ENCODE data around the gene SERTM1.

The SERTM1 gene

DNA sequence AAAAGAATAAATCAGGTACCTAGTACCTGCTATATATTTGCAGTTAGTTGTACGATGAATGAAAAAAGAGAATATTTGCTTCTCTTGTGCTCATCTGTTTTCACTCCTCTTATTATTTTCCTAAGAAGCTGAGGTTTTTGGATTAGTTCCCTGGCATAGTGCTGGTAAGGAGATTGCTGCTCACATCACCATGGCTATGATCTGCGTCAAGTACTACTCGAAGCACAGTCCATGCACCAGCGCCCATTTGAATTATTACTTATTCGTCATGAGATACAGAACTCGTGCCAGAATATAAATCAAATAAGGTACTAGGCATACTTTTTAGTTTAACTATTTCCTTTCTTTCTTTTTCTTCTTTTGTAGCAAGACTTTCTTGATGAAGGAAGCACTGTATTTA lies 7.1 kb downstream of the SERTM1 start:
- no peak overlapping the region for H3K9ac ChIP-seq (ENCODE audit: low read length)
- H3K27me3 ChIP-seq (ENCODE audit: control insufficient read depth, insufficient read depth, low read length), result peaks cover 3% of the 10 kb centered on the region
- H3K9me3 ChIP-seq (ENCODE audit: control insufficient read depth, low read length), result no peaks in the 10 kb centered on the region
- H3K4me3 ChIP-seq (ENCODE audit: low read length), result no peak overlapping the region
- no peaks in the 10 kb centered on the region for H3K36me3 ChIP-seq (ENCODE audit: control insufficient read depth, insufficient read depth, low read length)
- H3K4me1 ChIP-seq (ENCODE audit: control insufficient read depth, insufficient read depth, low read length), result no peaks in the 10 kb centered on the region

DNA sequence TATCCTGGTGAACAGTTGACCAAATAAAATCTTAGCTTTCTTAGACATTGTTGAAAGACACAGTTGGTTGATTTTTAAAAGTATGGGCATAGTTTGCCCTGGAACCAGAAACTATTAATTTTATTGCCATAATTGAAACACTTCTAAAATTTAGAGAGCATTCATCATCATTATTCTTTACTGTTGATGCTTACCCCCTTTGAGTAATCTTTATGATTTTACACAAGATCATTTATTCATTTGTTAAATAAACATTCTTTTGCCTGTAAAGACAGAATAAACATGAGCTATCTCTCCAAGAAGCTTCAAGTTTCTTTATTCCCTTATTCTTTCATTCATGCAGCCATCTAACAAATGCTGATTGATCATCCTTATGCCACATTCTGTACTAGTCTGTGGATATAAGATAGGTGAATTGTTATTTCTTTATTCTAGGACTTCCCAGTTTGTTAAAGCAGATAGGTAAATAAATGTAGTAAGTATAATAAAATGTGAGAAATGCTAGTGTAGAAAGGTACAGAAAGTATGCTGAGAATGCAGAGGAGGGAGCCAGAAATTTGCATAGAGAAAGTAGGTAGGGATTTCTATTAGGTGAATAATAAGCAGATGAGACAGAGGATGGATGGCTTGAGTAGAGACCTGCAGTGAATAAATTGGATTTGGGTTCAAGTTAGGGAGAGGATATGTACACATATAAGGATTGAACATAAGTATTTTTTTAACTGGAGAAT lies 8.2 kb downstream of the SERTM1 start:
- Histone ChIP-seq H3K27me3 (ENCODE audit: control insufficient read depth, insufficient read depth, low read length) (no peaks in the 10 kb centered on the region), H3K4me3 (ENCODE audit: low read length) (no peak overlapping the region), H3K4me1 (ENCODE audit: control insufficient read depth, insufficient read depth, low read length) (no peaks in the 10 kb centered on the region), H3K36me3 (ENCODE audit: control insufficient read depth, insufficient read depth, low read length) (no peaks in the 10 kb centered on the region), H3K9me3 (ENCODE audit: control insufficient read depth, low read length) (no peaks in the 10 kb centered on the region), H3K9ac (ENCODE audit: low read length) (no peak overlapping the region)

DNA sequence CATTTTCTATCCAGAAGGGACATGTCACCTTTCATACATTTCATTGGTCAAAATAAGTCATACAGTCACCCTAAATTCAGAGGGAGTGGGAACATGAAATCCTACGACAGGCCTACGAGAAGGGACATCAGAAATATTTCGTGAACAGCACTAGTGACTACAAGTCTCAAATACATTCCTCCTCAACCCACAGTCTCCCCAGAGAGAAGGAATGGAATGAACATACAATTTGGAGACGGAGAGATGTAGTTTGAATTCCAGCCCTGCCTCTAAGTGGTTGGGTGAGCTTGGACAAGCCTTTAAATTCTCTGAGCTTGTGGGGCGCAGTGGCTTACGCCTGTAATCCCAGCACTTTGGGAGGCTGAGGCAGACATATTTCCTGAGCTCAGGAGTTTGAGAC lies 9.9 kb downstream of the SERTM1 start:
- H3K36me3 ChIP-seq (ENCODE audit: control insufficient read depth, insufficient read depth, low read length), result no peaks in the 10 kb centered on the region
- H3K9me3 ChIP-seq (ENCODE audit: control insufficient read depth, low read length), result no peaks in the 10 kb centered on the region
- H3K27me3 ChIP-seq (ENCODE audit: control insufficient read depth, insufficient read depth, low read length), result no peaks in the 10 kb centered on the region
- H3K9ac ChIP-seq (ENCODE audit: low read length), result no peak overlapping the region
- no peaks in the 10 kb centered on the region for H3K4me1 ChIP-seq (ENCODE audit: control insufficient read depth, insufficient read depth, low read length)
- H3K4me3 ChIP-seq (ENCODE audit: low read length), result no peak overlapping the region

DNA sequence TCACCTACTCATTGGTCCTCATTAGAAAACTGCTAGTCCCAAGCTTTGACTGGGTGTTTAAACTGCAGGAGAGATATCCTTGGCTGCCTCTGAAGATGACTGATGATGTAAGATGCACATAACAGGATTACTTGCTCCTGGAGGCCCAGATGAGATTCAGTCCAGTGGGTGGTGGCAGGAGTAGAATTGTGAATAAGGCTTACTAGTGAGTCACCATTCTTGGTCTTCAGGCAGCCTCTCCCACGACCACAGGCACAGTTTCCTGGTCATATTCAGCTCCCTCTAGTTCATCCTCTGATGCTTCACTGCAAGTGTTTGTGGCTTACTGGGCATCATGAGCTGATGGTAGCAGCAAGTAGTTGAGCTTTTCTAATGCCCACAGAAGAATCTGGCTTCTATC lies 12.1 kb downstream of the SERTM1 start:
- Histone ChIP-seq H3K9me3 (ENCODE audit: control insufficient read depth, low read length) (no peaks in the 10 kb centered on the region), H3K36me3 (ENCODE audit: control insufficient read depth, insufficient read depth, low read length) (no peaks in the 10 kb centered on the region), H3K4me1 (ENCODE audit: control insufficient read depth, insufficient read depth, low read length) (no peaks in the 10 kb centered on the region), H3K4me3 (ENCODE audit: low read length) (no peak overlapping the region), H3K27me3 (ENCODE audit: control insufficient read depth, insufficient read depth, low read length) (no peaks in the 10 kb centered on the region), H3K9ac (ENCODE audit: low read length) (no peak overlapping the region)

DNA sequence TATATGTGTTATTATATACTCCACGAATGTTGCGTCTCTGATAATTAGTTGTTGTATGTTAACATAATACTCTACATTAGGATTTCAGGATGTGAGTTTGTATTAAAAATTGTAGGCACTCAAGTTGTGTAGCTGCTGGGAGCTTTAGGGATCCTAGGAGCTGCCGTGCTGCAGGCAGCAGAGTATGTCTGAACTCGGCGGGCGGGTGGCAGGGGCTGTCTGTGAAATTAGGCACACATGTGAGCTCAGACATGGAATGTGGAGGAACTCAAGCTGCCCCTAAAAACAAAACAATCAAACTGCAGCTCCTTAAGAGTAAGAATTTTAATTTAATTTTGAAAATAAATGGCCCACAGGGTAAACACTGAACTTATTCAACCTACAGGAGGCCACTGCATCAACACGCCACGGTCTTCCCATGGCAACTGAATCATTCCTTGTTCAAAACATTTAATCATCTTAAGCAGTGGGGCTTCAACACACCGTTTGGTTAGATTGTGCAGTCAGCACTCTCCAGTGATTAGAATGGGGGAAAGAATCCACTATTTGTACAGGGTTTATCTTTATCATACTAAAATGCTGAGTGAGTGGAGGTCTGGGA lies 22.7 kb downstream of the SERTM1 start:
- no peaks in the 10 kb centered on the region for H3K36me3 ChIP-seq (ENCODE audit: control insufficient read depth, insufficient read depth, low read length)
- H3K27me3 ChIP-seq (ENCODE audit: control insufficient read depth, insufficient read depth, low read length), result no peaks in the 10 kb centered on the region
- H3K9ac ChIP-seq (ENCODE audit: low read length), result no peak overlapping the region
- H3K4me1 ChIP-seq (ENCODE audit: control insufficient read depth, insufficient read depth, low read length), result no peaks in the 10 kb centered on the region
- H3K9me3 ChIP-seq (ENCODE audit: control insufficient read depth, low read length), result no peaks in the 10 kb centered on the region
- H3K4me3 ChIP-seq (ENCODE audit: low read length), result no peak overlapping the region

DNA sequence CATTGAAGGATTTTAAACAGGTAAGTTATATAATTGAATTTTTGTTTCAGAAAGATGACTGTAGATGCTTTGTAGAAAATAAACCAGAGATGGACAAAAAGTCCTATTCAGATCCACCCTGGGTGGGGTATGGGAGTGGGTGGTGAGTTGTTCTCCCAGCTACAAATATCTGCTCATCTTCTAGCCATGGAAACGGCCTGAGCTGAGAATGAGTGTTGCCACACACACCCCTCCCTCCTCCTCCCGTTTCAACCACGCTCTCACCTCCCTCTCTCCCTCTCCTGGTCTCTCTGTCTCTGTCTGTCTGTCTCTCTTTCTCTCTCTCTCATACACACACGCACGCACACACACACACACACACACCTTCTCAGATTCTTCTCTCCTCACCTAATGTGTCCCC lies 26.4 kb downstream of the SERTM1 start:
- Histone ChIP-seq H3K9me3 (ENCODE audit: control insufficient read depth, low read length) (no peaks in the 10 kb centered on the region), H3K4me3 (ENCODE audit: low read length) (no peak overlapping the region), H3K27me3 (ENCODE audit: control insufficient read depth, insufficient read depth, low read length) (no peaks in the 10 kb centered on the region), H3K36me3 (ENCODE audit: control insufficient read depth, insufficient read depth, low read length) (no peaks in the 10 kb centered on the region), H3K4me1 (ENCODE audit: control insufficient read depth, insufficient read depth, low read length) (no peaks in the 10 kb centered on the region), H3K9ac (ENCODE audit: low read length) (no peak overlapping the region)

DNA sequence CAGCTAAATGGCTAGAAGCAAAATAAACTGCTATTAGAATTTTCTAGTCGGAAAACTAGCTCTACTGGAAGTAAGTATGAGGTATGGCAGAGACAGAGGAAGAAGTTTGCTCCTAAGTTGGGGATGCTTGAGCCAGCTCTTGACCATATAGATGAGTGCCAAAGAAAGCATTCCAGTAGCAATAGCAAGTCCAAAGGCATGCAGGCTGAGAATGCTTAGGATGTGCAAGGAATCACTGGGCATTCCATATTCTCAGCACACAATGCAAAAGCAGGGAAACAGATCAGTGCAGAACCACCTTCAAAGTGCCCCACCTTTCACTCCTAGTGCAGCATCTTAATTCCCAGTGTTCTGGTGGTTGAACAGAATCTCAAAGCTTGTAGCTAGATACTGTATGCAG lies 32.9 kb downstream of the SERTM1 start:
- Histone ChIP-seq H3K36me3 (ENCODE audit: control insufficient read depth, insufficient read depth, low read length) (no peaks in the 10 kb centered on the region), H3K4me1 (ENCODE audit: control insufficient read depth, insufficient read depth, low read length) (no peaks in the 10 kb centered on the region), H3K9ac (ENCODE audit: low read length) (no peak overlapping the region), H3K4me3 (ENCODE audit: low read length) (no peak overlapping the region), H3K9me3 (ENCODE audit: control insufficient read depth, low read length) (no peaks in the 10 kb centered on the region), H3K27me3 (ENCODE audit: control insufficient read depth, insufficient read depth, low read length) (no peaks in the 10 kb centered on the region)

DNA sequence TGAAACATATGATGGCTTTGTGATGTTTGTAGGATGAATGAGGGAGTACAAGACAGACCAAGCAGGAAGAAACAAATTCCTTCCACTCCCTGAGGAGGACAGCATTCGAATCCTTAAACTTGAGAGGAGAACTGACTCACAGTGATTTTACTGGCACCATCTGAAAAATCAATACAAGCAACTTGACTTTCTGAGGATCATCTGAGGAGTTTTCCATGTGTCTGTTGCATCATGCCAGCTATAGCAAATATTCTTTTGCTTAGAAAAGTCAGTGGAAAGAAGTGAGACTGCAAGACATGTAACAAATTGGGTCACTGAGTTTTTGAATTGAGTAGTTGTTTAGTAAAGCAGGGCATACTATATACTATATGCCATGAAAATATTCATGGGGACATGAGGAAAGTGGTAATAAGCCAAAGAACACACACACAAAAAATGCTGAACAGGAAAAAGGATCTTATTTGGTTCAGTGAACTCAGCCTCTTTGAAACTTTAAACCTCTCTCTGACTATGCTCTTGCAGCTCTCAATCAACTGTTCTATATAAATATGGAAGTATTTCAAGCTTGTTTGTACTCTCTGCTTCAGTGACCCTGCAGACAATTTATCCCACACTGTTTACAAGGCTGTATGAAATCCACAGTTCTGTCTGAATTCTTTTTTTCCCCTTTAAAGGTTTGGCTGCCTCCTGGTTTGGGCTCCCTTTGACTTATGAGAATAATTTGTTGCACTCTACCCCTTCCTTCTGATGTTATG lies 35.5 kb downstream of the SERTM1 start:
- no peaks in the 10 kb centered on the region for H3K36me3 ChIP-seq (ENCODE audit: control insufficient read depth, insufficient read depth, low read length)
- H3K4me3 ChIP-seq (ENCODE audit: low read length), result no peak overlapping the region
- no peaks in the 10 kb centered on the region for H3K4me1 ChIP-seq (ENCODE audit: control insufficient read depth, insufficient read depth, low read length)
- no peaks in the 10 kb centered on the region for H3K27me3 ChIP-seq (ENCODE audit: control insufficient read depth, insufficient read depth, low read length)
- H3K9me3 ChIP-seq (ENCODE audit: control insufficient read depth, low read length), result no peaks in the 10 kb centered on the region
- no peak overlapping the region for H3K9ac ChIP-seq (ENCODE audit: low read length)

DNA sequence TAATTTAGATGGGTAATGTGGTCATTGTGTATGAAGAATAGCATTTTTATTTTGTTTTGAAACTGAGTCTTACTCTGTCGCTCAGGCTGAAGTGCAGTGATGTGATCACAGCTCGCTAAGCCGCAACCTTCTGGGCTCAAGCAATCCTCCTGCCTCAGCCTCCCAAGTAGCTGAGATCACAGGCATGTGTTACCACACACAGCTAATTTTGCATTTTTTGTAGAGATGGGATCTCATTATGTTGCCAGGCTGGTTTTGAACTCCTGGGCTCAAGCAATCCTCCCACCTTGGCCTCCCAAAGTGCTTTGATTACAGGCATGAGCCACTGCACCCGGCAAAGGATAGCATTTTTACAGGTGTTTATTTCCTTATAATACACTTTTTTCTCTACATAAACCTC lies 36.6 kb downstream of the SERTM1 start:
- H3K36me3 ChIP-seq (ENCODE audit: control insufficient read depth, insufficient read depth, low read length), result no peaks in the 10 kb centered on the region
- H3K9ac ChIP-seq (ENCODE audit: low read length), result no peak overlapping the region
- H3K4me3 ChIP-seq (ENCODE audit: low read length), result no peak overlapping the region
- H3K9me3 ChIP-seq (ENCODE audit: control insufficient read depth, low read length), result no peaks in the 10 kb centered on the region
- no peaks in the 10 kb centered on the region for H3K27me3 ChIP-seq (ENCODE audit: control insufficient read depth, insufficient read depth, low read length)
- H3K4me1 ChIP-seq (ENCODE audit: control insufficient read depth, insufficient read depth, low read length), result no peaks in the 10 kb centered on the region

DNA sequence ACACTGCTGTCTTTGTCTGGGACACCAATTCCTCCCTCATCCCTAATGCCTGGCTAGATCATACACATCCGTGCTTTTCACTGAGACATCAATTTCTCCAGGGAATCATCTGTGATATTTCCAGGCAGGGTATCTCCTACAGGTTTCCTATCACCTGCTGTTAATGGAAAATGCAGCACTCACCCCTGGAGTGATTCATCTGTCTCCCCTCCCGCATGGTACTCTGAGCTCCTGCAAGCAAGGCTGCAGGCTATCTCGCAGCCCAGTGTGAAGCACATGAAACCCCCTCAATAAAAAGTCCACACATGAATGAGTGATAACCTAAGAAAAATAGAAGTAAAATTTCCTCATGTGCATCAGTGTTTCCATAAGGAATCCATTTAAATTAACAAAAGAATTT lies 38.5 kb downstream of the SERTM1 start:
- no peak overlapping the region for H3K9ac ChIP-seq (ENCODE audit: low read length)
- H3K27me3 ChIP-seq (ENCODE audit: control insufficient read depth, insufficient read depth, low read length), result no peaks in the 10 kb centered on the region
- H3K4me3 ChIP-seq (ENCODE audit: low read length), result no peak overlapping the region
- no peaks in the 10 kb centered on the region for H3K36me3 ChIP-seq (ENCODE audit: control insufficient read depth, insufficient read depth, low read length)
- H3K4me1 ChIP-seq (ENCODE audit: control insufficient read depth, insufficient read depth, low read length), result no peaks in the 10 kb centered on the region
- no peaks in the 10 kb centered on the region for H3K9me3 ChIP-seq (ENCODE audit: control insufficient read depth, low read length)

DNA sequence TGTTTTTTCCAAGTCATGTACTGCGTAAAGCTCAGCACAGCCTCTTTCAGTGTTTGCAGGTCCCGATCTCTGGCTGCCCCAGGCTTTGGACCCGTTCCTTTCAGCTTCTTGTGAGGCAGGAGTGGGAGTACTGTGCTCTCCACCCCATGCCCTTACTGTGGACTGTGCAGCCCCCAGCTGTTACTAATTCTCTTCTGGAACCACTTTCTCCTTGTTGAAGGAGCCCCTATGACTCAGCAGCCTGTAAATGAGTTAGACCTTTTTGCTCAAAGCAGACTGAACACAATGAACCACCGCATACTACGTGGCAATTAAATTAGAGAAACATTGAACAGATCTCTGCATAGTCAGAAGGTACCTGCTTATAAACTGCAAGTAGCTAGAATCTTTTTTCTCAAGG lies 39.0 kb downstream of the SERTM1 start:
- no peak overlapping the region for H3K4me3 ChIP-seq (ENCODE audit: low read length)
- H3K4me1 ChIP-seq (ENCODE audit: control insufficient read depth, insufficient read depth, low read length), result no peaks in the 10 kb centered on the region
- H3K9me3 ChIP-seq (ENCODE audit: control insufficient read depth, low read length), result no peaks in the 10 kb centered on the region
- H3K27me3 ChIP-seq (ENCODE audit: control insufficient read depth, insufficient read depth, low read length), result no peaks in the 10 kb centered on the region
- no peaks in the 10 kb centered on the region for H3K36me3 ChIP-seq (ENCODE audit: control insufficient read depth, insufficient read depth, low read length)
- no peak overlapping the region for H3K9ac ChIP-seq (ENCODE audit: low read length)

DNA sequence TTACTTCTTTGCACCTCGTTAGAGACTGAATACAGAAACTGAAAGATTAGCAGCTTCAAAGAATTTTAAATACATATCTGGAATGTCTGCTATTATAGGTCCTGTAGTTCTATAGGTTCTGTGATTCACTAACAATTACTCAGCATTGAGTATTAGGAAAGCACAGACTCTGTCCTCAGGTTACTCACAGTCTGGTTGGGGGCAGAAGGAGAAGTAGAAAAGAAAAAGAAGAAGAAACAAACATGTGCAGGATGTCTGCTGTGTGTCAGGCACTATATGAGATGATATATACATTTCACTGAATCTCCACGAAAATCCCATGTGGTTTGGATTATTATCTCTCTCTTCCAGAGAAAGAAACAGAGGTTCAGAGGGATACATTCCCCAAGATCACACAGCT lies 40.1 kb downstream of the SERTM1 start:
- Histone ChIP-seq H3K27me3 (ENCODE audit: control insufficient read depth, insufficient read depth, low read length) (no peaks in the 10 kb centered on the region), H3K36me3 (ENCODE audit: control insufficient read depth, insufficient read depth, low read length) (no peaks in the 10 kb centered on the region), H3K4me3 (ENCODE audit: low read length) (no peak overlapping the region), H3K9me3 (ENCODE audit: control insufficient read depth, low read length) (no peaks in the 10 kb centered on the region), H3K9ac (ENCODE audit: low read length) (no peak overlapping the region), H3K4me1 (ENCODE audit: control insufficient read depth, insufficient read depth, low read length) (no peaks in the 10 kb centered on the region)

Measured in mucosa of stomach (tissue), 1 donor.